Coronary artery (tissue), 2 donors: ENCODE measurements around the gene INPP5A.

Experiments used
- DNase-seq: peaks from one replicate; pipeline ENCODE4 v3.0.0-alpha.2; 2017; ENCODE audit warnings: low spot score
- H3K27ac ChIP-seq, 2 donors: fragments of 200-600 bp; sonication (generic); one replicate each; pipeline ENCODE4 v1.5.1; 2016 to 2019
- H3K4me3 ChIP-seq: fragments of 200-600 bp; sonication (generic); 2 replicates; pipeline ENCODE4 v1.5.1; 2016; ENCODE audit warnings: mild to moderate bottlenecking, moderate library complexity
- CTCF ChIP-seq: fragments of 200-600 bp; sonication (generic); IDR thresholded peaks from one replicate; pipeline ENCODE4 v1.5.1; 2019; ENCODE audit warnings: antibody characterized with exemption

INPP5A gene

GRCh38 chr10:132756591-132756990 lies 219.0 kb downstream of the INPP5A start:
- Histone ChIP-seq H3K27ac (no peak overlapping the region), H3K4me3 (no peak overlapping the region)
- no peak for DNase-seq
- no peak for TF ChIP-seq CTCF

- no peak for DNase-seq
- no peak for TF ChIP-seq CTCF
- H3K4me3 ChIP-seq = no peak overlapping the region
- no peak overlapping the region for H3K27ac ChIP-seq
Measured at GRCh38 chr10:132757171-132757570, 219.6 kb downstream of the INPP5A start.

GRCh38 chr10:132758865-132759264 lies 221.3 kb downstream of the INPP5A start:
- no peak for DNase-seq
- Histone ChIP-seq H3K27ac (no peak overlapping the region), H3K4me3 (no peak overlapping the region)
- no peak for TF ChIP-seq CTCF

GRCh38 chr10:132761395-132762060 lies 223.9 kb downstream of the INPP5A start:
- Histone ChIP-seq H3K4me3 (no peak overlapping the region), H3K27ac (no peak overlapping the region)
- no peak for DNase-seq
- no peak for TF ChIP-seq CTCF

GRCh38 chr10:132762267-132762666 lies 224.7 kb downstream of the INPP5A start:
- no peak for DNase-seq
- TF ChIP-seq CTCF = no peak
- Histone ChIP-seq H3K27ac (no peak overlapping the region), H3K4me3 (no peak overlapping the region)

- Histone ChIP-seq H3K27ac (no peak overlapping the region), H3K4me3 (no peak overlapping the region)
- DNase-seq = no peak
- TF ChIP-seq CTCF = no peak
Measured at GRCh38 chr10:132763545-132763944, 226.0 kb downstream of the INPP5A start.

GRCh38 chr10:132764108-132764507 lies 226.5 kb downstream of the INPP5A start:
- H3K4me3 ChIP-seq = no peak overlapping the region
- H3K27ac ChIP-seq = no peak overlapping the region
- DNase-seq = no peak
- TF ChIP-seq CTCF = no peak
